GM12878 (cell line): ENCODE results near the gene TBCCD1. TPM values are rescaled to one million over a fixed set of nuclear protein-coding genes. Genes with fewer than 3 reads are reported as not detected.

Experiments
- ATAC-seq: fragments of 200-7000 bp; cut with Tn5 transposase; 3 replicates; pipeline ENCODE4 v1.9.1; 2020; ENCODE audit warnings: mild to moderate bottlenecking, moderate library complexity
- BruUV-seq: library from RNA; stranded (reverse); fragments of 400-500 nt; replicated peaks from 2 replicates; lab custom pipeline; 2021; lab: Mats Ljungman, UMichigan
- CTCF ChIA-PET: fragments of 300-600 bp; sonication (Branson Sonifier 250); formaldehyde crosslinking; extraction: SDS; loops from one replicate; lab custom pipeline; 2021; ENCODE audit warnings: inconsistent platforms; lab: Yijun Ruan, JAX
- POLR2A ChIA-PET: fragments of 350-600 bp; formaldehyde crosslinking; extraction: SDS; loops from one replicate; lab custom pipeline; 2021; ENCODE audit warnings: inconsistent platforms; lab: Charles Lee
- RAD21 ChIA-PET: fragments of 300-600 bp; sonication (Branson Sonifier 250); formaldehyde crosslinking; loops from one replicate; lab custom pipeline; 2023; ENCODE audit warnings: antibody characterized with exemption; ENCODE audit not compliant: unreplicated experiment; lab: Charles Lee
- SMC1A ChIA-PET: fragments of 300-600 bp; sonication (Branson Sonifier 250); formaldehyde crosslinking; loops from one replicate; lab custom pipeline; 2023; ENCODE audit not compliant: unreplicated experiment, uncharacterized antibody; lab: Charles Lee
- DNase-seq: peaks from one replicate; pipeline ENCODE4 v3.0.0-alpha.2; 2011; ENCODE audit warnings: low read depth, low spot score
- FAIRE-seq: peaks from 3 replicates; lab custom pipeline; 2011; peaks lifted over from hg19 to GRCh38; lab: Jason Lieb, UNC
- H2AFZ ChIP-seq: 2 replicates; pipeline ENCODE4 v1.6.0; 2011; ENCODE audit warnings: low read depth, low read length, control low read depth; ENCODE audit not compliant: control insufficient read depth
- H3K27ac ChIP-seq: 2 replicates; pipeline ENCODE4 v1.5.1; 2011; ENCODE audit warnings: control low read depth; ENCODE audit not compliant: control insufficient read depth, insufficient read depth
- H3K27me3 ChIP-seq, 2 experiments: replicated peaks in 1 of 2; 2 replicates each; pipeline versions ENCODE4 v1.6.0 to v1.6.1; 2011; ENCODE audit warnings: low read length in 1 of 2; ENCODE audit not compliant: control insufficient read depth in 2 of 2, insufficient read depth in 2 of 2
- H3K36me3 ChIP-seq, 2 experiments: 2 replicates each; pipeline ENCODE4 v1.5.1; 2011; ENCODE audit warnings: low read length in 1 of 2; ENCODE audit not compliant: control insufficient read depth in 2 of 2, insufficient read depth in 2 of 2
- H3K4me1 ChIP-seq: 2 replicates; pipeline ENCODE4 v1.6.1; 2011; ENCODE audit warnings: mild to moderate bottlenecking, low read length, moderate library complexity, mixed read lengths; ENCODE audit not compliant: control insufficient read depth, insufficient read depth
- H3K4me2 ChIP-seq: 2 replicates; pipeline ENCODE4 v1.6.0; 2011; ENCODE audit warnings: control low read depth; ENCODE audit not compliant: control insufficient read depth, insufficient read depth
- H3K4me3 ChIP-seq: fragments of 200-600 bp; sonication (generic); 2 replicates; pipeline ENCODE4 v1.5.1; 2016
- H3K79me2 ChIP-seq: 2 replicates; pipeline ENCODE4 v1.6.0; 2011; ENCODE audit warnings: low read length; ENCODE audit not compliant: control insufficient read depth, insufficient read depth
- H3K9ac ChIP-seq: 2 replicates; pipeline ENCODE4 v1.8.0; 2011; ENCODE audit warnings: low read length, control low read depth, mixed read lengths; ENCODE audit not compliant: control insufficient read depth, insufficient read depth
- H3K9me3 ChIP-seq: replicated peaks from 3 replicates; pipeline ENCODE4 v1.5.1; 2011; ENCODE audit warnings: mild to moderate bottlenecking, low read length; ENCODE audit not compliant: control insufficient read depth, insufficient read depth
- H4K20me1 ChIP-seq: 2 replicates; pipeline ENCODE4 v1.6.0; 2011; ENCODE audit not compliant: control insufficient read depth, insufficient read depth
- BRCA1 ChIP-seq: IDR thresholded peaks from 2 replicates; pipeline ENCODE4 v1.6.1; 2011; ENCODE audit warnings: low read depth, low read length, improper control_type of control experiment
- DPF2 ChIP-seq: fragments of 450-650 bp; IDR thresholded peaks from 2 replicates; pipeline ENCODE4 v1.6.1; 2017; ENCODE audit warnings: mild to moderate bottlenecking
- ETV6 ChIP-seq, 2 experiments: fragments of 450-650 bp in 1 of 2; IDR thresholded peaks in 1 of 2; conservative IDR thresholded peaks in 1 of 2; 2 replicates each; pipeline ENCODE4 v1.6.1; 2014; ENCODE audit warnings: antibody characterized with exemption in 1 of 2, borderline replicate concordance in 1 of 2, low read depth in 1 of 2, mild to moderate bottlenecking in 1 of 2, moderate library complexity in 1 of 2
- EZH2 ChIP-seq: IDR thresholded peaks from 2 replicates; pipeline ENCODE4 v1.6.1; 2012; ENCODE audit warnings: low read depth, mild to moderate bottlenecking, control low read depth, inconsistent platforms, low read length, borderline replicate concordance; ENCODE audit not compliant: control insufficient read depth
- FOXK2 ChIP-seq: fragments of 450-650 bp; IDR thresholded peaks from 2 replicates; pipeline ENCODE4 v1.6.1; 2017; ENCODE audit warnings: mild to moderate bottlenecking, moderate library complexity
- HCFC1 ChIP-seq: fragments of 150-350 bp; IDR thresholded peaks from 2 replicates; pipeline ENCODE4 v1.6.1; 2014; ENCODE audit warnings: low read length
- IKZF2 ChIP-seq, 2 experiments: fragments of 450-650 bp; IDR thresholded peaks; 2 replicates each; pipeline ENCODE4 v1.6.1; 2017; ENCODE audit warnings: mild to moderate bottlenecking in 2 of 2, moderate library complexity in 2 of 2
- IRF3 ChIP-seq: fragments of 450-650 bp; IDR thresholded peaks from 2 replicates; pipeline ENCODE4 v1.6.1; 2014; ENCODE audit warnings: mild to moderate bottlenecking
- JUNB ChIP-seq: IDR thresholded peaks from 2 replicates; pipeline ENCODE4 v1.6.1; 2016; ENCODE audit warnings: antibody characterized with exemption, mild to moderate bottlenecking
- JUND ChIP-seq: IDR thresholded peaks from 2 replicates; pipeline ENCODE4 v1.6.1; 2012; ENCODE audit warnings: low read depth, mild to moderate bottlenecking, low read length, improper control_type of control experiment, moderate library complexity
- MEF2B ChIP-seq: fragments of 450-650 bp; IDR thresholded peaks from 2 replicates; pipeline ENCODE4 v1.6.1; 2018; ENCODE audit warnings: mild to moderate bottlenecking, moderate library complexity; ENCODE audit not compliant: partially characterized antibody, poor library complexity, severe bottlenecking
- MYC ChIP-seq: IDR thresholded peaks from 2 replicates; pipeline ENCODE4 v1.6.1; 2011; ENCODE audit warnings: mild to moderate bottlenecking, low read length, moderate library complexity, inconsistent platforms; ENCODE audit not compliant: insufficient read depth, insufficient replicate concordance, insufficient read length, severe bottlenecking
- NR2F1 ChIP-seq: fragments of 450-650 bp; conservative IDR thresholded peaks from 2 replicates; pipeline ENCODE4 v1.6.1; 2017; ENCODE audit warnings: mild to moderate bottlenecking
- RB1 ChIP-seq: fragments of 450-650 bp; formaldehyde crosslinking; IDR thresholded peaks from 2 replicates; pipeline ENCODE4 v1.6.1; 2017; ENCODE audit warnings: mild to moderate bottlenecking, borderline replicate concordance
- RELB ChIP-seq: fragments of 450-650 bp; IDR thresholded peaks from 2 replicates; pipeline ENCODE4 v1.6.1; 2017; ENCODE audit warnings: low read depth, mild to moderate bottlenecking, moderate library complexity
- RUNX3 ChIP-seq: IDR thresholded peaks from 2 replicates; pipeline ENCODE4 v1.6.1; 2012; ENCODE audit warnings: low read length, inconsistent platforms
- SIN3A ChIP-seq: IDR thresholded peaks from 2 replicates; pipeline ENCODE4 v1.6.1; 2012; ENCODE audit warnings: low read depth, low read length, improper control_type of control experiment
- SMC3 ChIP-seq: IDR thresholded peaks from 2 replicates; pipeline ENCODE4 v1.6.1; 2011; ENCODE audit warnings: low read length, improper control_type of control experiment, borderline replicate concordance
- WRNIP1 ChIP-seq: IDR thresholded peaks from 2 replicates; pipeline ENCODE4 v1.6.1; 2011; ENCODE audit warnings: low read depth, low read length, improper control_type of control experiment, borderline replicate concordance
- YY1 ChIP-seq: IDR thresholded peaks from 2 replicates; pipeline ENCODE4 v1.6.1; 2011; ENCODE audit warnings: low read depth, mild to moderate bottlenecking, low read length
- ZNF217 ChIP-seq: fragments of 450-650 bp; IDR thresholded peaks from 2 replicates; pipeline ENCODE4 v1.6.1; 2017; ENCODE audit warnings: antibody characterized with exemption, mild to moderate bottlenecking
- ZNF384 ChIP-seq: IDR thresholded peaks from 2 replicates; pipeline ENCODE4 v1.6.1; 2012; ENCODE audit warnings: low read depth, mild to moderate bottlenecking, low read length, improper control_type of control experiment, borderline replicate concordance
- ZSCAN29 ChIP-seq: fragments of 450-650 bp; IDR thresholded peaks from 2 replicates; pipeline ENCODE4 v1.6.1; 2017; ENCODE audit warnings: mild to moderate bottlenecking, moderate library complexity
- WGBS: methylation state at CpG from one replicate; pipeline ENCODE4 v1.1.6; 2016; ENCODE audit warnings: low lambda C conversion rate; ENCODE audit not compliant: insufficient replicate concordance, insufficient coverage; ENCODE audit errors: missing lambda C conversion rate; 5-methylcytosine and 5-hydroxymethylcytosine counted together
- in situ Hi-C: fragments of 300-500 bp; cut with MboI; formaldehyde crosslinking; loops from 9 replicates; pipeline ENCODE4 v1.14.3; 2018; ENCODE audit warnings: mixed read lengths
- intact Hi-C: fragments of 100-400 bp; cut with micrococcal nuclease; formaldehyde crosslinking; loops from one replicate; pipeline ENCODE4 v1.14.2; 2022; ENCODE audit not compliant: unreplicated experiment
- polyA plus RNA-seq, 11 experiments: library from polyadenylated mRNA; depleted of rRNA in 4 of 11; unstranded in 6 of 11; stranded (reverse) in 5 of 11; fragments of >200 nt; fragmentation: Nextera tagmentation in 4 of 11; fragmentation: Illumina TruSeq in 1 of 11; extraction: Ambion mirVana in 4 of 11; extraction: Trizol in 1 of 11; gene quantifications; 1 replicate in 1 of 11; 2 replicates in 10 of 11; pipeline versions ENCODE4 v1.2.1 to v1.2.3, GENCODE V29; 2011 to 2016; ENCODE audit warnings: inconsistent platforms in 2 of 11, missing spikeins in 2 of 11, low read depth in 1 of 11
- total RNA-seq, 4 experiments: library from RNA; depleted of rRNA in 3 of 4; stranded (reverse); fragments of >200 nt in 3 of 4; fragmentation: Illumina TruSeq in 1 of 4; extraction: Trizol in 1 of 4; gene quantifications; 2 replicates each; pipeline versions ENCODE4 v1.2.1 to v1.2.3, GENCODE V29; 2013 to 2021

TBCCD1 gene
- total and polyA plus RNA-seq, 10 of the 15 experiments (the other 5 are each of a cell fraction or from before 2014, with no cell fraction given) = 6.9 to 23.4 (median 14.7) TPM

GRCh38 chr3:186540221-186540834 is 26.8 kb downstream of the TBCCD1 start:
- ChIA-PET POLR2A (interaction anchor here (1.1 to 3.6 kb wide), 9 partner anchors 27 to 284 kb away, joined by 3 to 20 read pairs (median 5); partner anchors contain the start of gene DNAJB11), RAD21 (interaction anchor here (0.5 to 12.3 kb wide), 59 partner anchors 8 to 880 kb away, joined by 3 to 495 read pairs (median 5); partner anchors contain the start of genes DGKG, DNAJB11 and TBCCD1), CTCF (interaction anchor here (0.6 to 14.3 kb wide), 89 partner anchors 9 to 1016 kb away, joined by 3 to 847 read pairs (median 4); partner anchors contain the start of genes AHSG, DNAJB11 and TBCCD1), SMC1A (interaction anchor here (0.6 to 14.2 kb wide), 75 partner anchors 8 to 1755 kb away, joined by 3 to 655 read pairs (median 5); partner anchors contain the start of genes AHSG, DNAJB11 and TBCCD1)
- Histone ChIP-seq H3K9ac (no peak overlapping the region), H3K36me3 (no peaks in the 10 kb centered on the region; a peak in 1 of 4 replicates), H2AFZ (no peak overlapping the region), H3K9me3 (no peaks in the 10 kb centered on the region), H3K79me2 (no peaks in the 10 kb centered on the region), H3K4me3 (no peak overlapping the region), H3K27me3 (no peaks in the 10 kb centered on the region), H3K4me2 (no peak overlapping the region), H4K20me1 (no peaks in the 10 kb centered on the region), H3K4me1 (peaks cover 50% of the 10 kb centered on the region), H3K27ac (peak overlapping the region; percentile 30)
- peak; percentile 84 for ATAC-seq
- intact Hi-C loops = loop anchor here (1.0 kb wide), 2 partner anchors 281 to 557 kb away; no protein-coding TSS in a partner anchor
- 13% methylated on average over 8 of the region's 8 CpGs for WGBS
- peak; percentile 76 for DNase-seq
- FAIRE-seq = peak; percentile 66
- in situ Hi-C loops = no loop called here
- BruUV-seq = no TSS peak
- peak; percentile 68 for TF ChIP-seq JUNB
- TF ChIP-seq DPF2 = no peak
- TF ChIP-seq RB1 = no peak; the same call in 1 of the 2 replicates
- TF ChIP-seq IRF3 = no peak
- no peak for TF ChIP-seq MEF2B
- TF ChIP-seq FOXK2 = no peak
- TF ChIP-seq JUND = no peak
- peak; percentile 82 for TF ChIP-seq RUNX3
- TF ChIP-seq HCFC1 = no peak
- TF ChIP-seq IKZF2 (IDR thresholded peaks at IDR 0.05) = peak; percentile 44 to 58; a peak in 1 of 4 replicates
- TF ChIP-seq WRNIP1 = no peak
- TF ChIP-seq ZNF384 = 0 out of 2 replicates have a peak, but pooled peaks have one; percentile 15
- 0 out of 2 replicates have a peak, but pooled peaks have one; percentile 12 for TF ChIP-seq NR2F1
- no peak for TF ChIP-seq SIN3A
- TF ChIP-seq SMC3 = peak; percentile 94
- TF ChIP-seq EZH2 = no peak
- TF ChIP-seq ETV6 (conservative IDR thresholded peaks at IDR 0.05 in 1 of 2, IDR thresholded peaks at IDR 0.05 in 1 of 2; ENCODE audit: borderline replicate concordance in 1 of 2, low read depth in 1 of 2) = no peak
- 0 out of 2 replicates have a peak, but pooled peaks have one; percentile 39 for TF ChIP-seq YY1
- no peak for TF ChIP-seq ZNF217
- no peak for TF ChIP-seq BRCA1
- TF ChIP-seq MYC = no peak
- no peak for TF ChIP-seq ZSCAN29
- no peak for TF ChIP-seq RELB
